ENCODE data around the gene LRBA.

- TF ChIP-seq CTCF (conservative IDR thresholded peaks at IDR 0.05 in 1 of 2, IDR thresholded peaks at IDR 0.05 in 1 of 2; ENCODE audit: low read depth in 1 of 2, low read length in 2 of 2) (no peak), EZH2 (IDR thresholded peaks at IDR 0.05; ENCODE audit: low read length, missing control alignments) (no peak)
These were observed 66.4 kb downstream of the LRBA start for GRCh38 chr4:150948710-150949109.

Data from fibroblast of lung (primary cell).